Measurements from ENCODE around the gene EPN3. TPM values are rescaled to one million over a fixed set of nuclear protein-coding genes. Genes with fewer than 3 reads are reported as not detected.

The EPN3 gene
- total RNA-seq (2014; rRNA removed; shearing (Covaris generic)), result not detected in 2 replicates
- 0.72 TPM in 1 of 2 replicates, not detected in the other for polyA plus RNA-seq (2015; cell fraction: cytosol; rRNA removed)
- 0.26 TPM in 1 of 2 replicates, not detected in the other for polyA plus RNA-seq (2015; cell fraction: nucleus; rRNA removed)

DNA sequence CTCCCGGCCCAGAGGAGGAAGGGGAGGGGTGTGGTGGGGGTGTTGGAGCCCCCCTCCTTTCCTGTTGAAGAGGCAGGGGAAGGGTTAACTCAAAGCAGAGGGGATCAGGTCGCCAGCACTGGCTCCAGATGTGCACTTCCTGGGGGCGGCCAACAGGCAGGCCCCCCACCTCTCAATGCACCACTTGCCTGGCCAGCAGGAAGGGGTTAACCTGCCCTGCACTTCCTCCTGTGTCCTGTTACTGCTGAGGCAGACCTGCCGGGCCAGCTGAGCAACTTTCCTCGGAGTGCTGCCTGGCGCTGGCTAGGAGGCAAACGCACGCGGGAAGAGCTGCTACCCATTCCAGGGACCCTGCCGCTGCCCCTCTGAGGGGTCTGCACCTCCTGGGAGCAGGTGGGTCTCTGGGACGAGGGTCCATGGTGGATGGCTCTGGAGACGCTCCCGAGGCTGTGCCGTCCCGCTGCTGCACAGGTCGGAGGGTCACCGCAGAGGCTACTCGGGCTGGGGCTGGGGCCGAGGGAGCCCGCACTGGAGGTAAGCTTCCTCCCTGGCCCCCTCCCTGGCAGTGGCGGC, at the start of gene EPN3:
EPN3 (plus strand) TSS at position 284 of the 573 bp plus-strand sequence. CDS start 3,822 bp downstream, outside the sequence.
- no peak for DNase-seq (ENCODE audit: low read depth)

DNA sequence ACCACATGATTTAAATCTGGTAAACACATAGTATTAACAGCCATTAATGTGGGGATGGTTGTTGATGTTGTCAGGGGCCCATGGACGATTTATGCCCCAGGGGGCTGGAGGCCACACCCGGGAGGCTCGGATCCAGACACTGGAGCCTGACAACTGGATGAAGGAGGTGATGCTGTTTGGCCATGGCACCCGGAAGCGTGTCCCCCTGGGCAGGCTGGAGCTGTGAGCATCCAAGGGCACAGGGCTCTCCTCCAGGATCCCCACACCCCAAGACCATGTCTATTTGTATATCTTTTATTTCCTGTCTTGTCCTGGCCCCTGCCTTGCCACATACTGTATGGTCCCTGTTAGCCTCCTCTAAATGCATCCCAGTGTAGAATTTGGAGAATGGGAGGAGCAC, 49.3 kb upstream of the EPN3 start:
- no peak for DNase-seq (ENCODE audit: low read depth)

DNA sequence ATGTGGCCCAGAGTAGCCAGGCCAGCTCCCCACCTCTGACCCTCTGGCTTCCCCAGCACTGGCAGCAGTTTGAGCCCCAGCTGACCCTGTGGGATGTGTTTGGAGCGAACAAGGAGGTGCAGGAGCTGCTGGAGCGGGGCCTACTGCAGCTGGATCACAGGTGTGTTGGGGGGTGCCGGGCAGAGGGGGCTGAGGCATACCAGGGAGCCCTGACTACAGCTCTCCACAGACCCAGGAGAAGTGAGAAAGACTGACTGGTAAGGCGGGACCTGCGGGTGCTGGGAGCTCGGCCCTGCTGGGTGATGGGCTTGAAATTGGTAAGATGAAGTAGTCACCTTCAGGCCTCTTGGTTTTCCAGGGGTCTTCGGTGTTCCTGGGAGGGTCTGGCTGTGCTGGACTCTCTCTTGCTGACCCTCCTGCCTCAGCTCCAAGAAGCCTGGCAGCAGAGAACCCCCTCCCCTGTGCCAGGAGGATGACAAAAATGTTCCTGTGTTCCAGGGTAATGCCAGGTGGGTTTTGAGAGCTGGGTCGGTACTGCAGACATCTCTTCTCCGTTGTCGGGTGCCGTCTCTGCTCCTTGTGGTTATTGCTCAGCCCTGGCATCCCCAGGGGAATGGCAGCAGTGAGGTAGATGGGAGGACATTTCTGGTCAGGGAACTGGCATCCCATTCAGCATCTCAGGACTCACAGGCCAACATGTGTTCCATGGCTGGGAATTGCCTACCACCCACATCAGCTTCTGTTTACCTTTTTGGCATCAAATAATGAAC, 48.0 kb upstream of the EPN3 start:
- no peak for DNase-seq (ENCODE audit: low read depth)

DNA sequence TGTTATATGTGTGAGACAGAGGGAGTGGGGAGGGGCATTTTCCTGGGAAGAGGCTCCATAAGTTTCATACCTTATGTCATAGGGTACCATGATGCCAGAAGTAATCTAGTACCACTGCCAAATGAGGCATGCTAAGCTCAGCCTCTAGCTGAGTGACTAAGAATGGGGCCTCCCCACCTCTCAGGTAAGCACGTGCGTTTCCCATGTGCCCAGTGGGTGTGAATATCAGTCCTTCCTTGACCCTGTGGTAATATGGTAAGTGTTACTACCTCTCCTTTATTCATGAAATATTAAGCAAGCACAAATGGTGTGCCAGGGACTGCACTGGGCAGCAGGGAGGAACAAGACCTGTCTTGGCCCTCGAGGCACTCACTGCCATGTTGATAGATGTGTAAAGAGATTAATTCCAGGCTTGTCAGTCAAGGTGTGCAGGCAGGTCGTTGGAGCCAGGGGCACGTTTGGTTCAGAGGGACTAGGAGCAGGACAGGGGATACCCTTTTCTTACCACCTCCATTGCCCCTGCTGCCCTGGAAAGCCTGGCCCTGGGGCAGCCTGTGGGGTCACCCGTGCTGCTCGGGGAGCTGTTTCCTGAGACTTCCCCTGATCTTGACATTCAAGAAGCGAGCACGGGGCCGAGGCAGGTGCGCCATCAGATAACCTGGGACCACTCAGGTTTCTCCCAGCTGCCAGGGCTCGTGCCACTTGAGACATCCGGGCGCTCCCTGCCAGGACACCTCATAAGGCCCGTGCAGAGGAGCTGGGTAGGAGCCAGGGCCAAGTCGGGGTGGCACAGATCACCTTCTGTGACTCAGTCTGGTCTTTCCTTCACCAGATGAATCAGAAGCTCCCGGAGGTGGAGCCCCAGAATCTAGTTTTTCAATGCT, 45.1 kb upstream of the EPN3 start:
- DNase-seq (ENCODE audit: low read depth), result peak; percentile 79

DNA sequence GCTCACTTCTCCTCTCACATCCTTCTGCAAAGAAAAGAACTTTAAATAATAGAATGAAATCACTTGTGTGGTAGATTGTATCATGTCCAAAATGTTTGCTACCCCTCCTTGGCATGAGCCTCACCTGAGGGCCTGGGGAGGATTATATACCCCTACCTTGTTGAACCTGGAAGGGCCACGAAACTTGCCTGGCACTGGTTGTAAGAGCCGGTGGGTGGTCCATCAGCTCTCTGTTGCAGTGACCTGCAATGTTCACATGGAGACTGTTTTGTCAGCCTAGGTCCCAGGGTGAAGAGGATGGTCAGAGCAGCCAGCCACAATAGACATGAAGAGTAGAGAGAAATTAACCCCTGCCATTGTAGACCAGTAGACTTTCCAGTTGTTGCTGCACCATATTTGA, 43.7 kb upstream of the EPN3 start:
- DNase-seq (ENCODE audit: low read depth), result no peak

DNA sequence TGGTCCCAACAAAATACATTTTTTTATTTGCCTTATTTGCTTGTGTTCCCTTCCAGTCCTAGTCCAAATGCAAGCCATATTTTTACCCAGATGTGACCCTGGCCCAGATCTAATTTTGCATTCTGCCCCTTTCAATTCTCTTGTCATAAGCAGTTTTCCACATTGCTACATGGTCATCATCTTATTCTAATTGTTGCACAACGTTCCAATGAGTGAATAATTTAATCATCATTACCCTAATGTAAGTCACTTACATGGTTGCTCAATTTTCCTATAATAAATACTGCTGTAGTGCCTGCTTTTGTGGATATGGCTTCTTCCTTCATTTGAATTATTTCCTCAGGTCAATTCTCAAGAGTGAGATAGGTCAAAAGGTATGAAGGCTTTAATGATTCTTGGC, 41.0 kb upstream of the EPN3 start:
- no peak for DNase-seq (ENCODE audit: low read depth)

DNA sequence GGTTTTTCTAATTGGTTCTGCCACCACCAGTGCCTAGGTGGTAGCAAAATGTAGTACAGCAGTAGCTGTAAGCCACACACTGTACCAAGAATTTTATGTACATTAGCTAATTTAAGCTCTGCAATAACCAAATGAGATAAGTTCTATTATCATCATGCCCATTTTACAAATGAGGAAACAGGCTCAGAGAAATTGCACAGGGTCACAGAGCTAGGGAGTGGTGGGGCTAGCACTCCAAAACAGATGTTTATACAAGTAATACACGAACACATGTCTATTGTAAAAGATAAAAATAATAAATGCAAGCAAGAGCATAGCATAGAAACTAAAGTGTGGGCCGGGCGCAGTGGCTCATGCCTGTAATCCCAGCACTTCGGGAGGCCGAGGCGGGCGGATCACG, 40.3 kb upstream of the EPN3 start:
- no peak for DNase-seq (ENCODE audit: low read depth)

DNA sequence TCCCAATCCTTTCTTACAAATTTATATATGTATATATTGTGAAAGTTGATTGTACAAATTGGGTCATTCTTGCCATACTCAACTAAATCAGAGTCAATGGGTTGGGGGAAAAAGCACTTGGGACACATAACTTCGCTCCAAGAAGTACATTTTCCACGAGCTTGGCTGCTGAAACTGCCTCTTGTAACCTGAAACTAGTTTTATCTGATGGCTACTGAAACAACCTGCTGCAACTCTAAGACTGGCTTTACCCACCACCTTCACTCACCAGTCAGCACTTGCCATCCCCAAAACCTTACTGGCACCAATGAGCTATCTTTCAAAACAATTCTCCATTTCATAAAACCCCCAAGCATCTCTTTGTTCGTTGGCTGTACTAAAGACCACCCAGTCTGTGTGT, 38.8 kb upstream of the EPN3 start:
- no peak for DNase-seq (ENCODE audit: low read depth)

DNA sequence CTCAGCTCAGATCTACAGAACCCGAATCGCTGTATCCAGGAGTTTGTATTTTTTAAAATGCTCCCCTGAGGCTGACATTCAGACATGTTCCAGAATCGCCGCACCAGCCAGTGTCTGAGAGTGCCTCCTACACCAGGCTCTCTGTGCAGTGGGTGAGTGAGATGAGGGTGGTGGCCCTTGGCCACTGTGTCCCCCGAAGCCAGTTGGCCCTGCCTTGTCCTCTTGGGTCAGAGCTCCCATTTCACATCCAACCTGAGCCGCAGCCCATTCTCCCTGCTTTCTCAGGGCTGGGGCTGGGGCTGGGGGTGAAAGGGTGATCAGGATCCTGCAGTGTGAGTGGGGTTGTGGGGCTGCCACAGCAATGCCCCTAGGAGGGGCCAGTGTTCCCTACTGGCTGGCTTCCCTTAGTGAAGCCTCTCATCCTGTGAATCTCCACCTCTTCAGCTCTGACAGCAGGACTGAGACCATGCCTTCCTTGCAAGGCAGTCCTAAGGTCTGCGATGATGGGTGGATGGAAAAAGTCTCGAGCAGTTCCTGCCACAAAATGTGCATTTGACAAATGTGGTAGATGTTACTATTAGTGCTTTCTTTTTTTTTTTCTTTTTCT, 37.2 kb upstream of the EPN3 start:
- no peak for DNase-seq (ENCODE audit: low read depth)

DNA sequence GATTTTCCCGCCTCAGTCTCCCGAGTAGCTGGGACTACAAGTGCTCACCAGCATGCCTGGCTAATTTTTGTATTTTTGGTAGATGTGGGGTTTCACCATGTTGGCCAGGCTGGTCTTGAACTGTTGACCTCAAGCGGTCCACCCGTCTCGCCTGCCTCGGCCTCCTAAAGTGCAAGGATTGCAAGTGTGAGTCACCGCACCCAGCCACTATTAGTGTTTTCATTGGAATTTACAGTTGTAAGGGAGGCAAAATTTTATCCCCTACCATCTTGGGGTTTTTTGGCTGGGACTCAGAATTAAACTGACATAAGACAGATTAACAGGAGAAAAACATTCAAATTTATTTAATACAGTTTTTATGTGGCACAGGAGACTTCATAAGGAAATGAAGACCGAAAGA, 36.6 kb upstream of the EPN3 start:
- peak; percentile 46 for DNase-seq (ENCODE audit: low read depth)

DNA sequence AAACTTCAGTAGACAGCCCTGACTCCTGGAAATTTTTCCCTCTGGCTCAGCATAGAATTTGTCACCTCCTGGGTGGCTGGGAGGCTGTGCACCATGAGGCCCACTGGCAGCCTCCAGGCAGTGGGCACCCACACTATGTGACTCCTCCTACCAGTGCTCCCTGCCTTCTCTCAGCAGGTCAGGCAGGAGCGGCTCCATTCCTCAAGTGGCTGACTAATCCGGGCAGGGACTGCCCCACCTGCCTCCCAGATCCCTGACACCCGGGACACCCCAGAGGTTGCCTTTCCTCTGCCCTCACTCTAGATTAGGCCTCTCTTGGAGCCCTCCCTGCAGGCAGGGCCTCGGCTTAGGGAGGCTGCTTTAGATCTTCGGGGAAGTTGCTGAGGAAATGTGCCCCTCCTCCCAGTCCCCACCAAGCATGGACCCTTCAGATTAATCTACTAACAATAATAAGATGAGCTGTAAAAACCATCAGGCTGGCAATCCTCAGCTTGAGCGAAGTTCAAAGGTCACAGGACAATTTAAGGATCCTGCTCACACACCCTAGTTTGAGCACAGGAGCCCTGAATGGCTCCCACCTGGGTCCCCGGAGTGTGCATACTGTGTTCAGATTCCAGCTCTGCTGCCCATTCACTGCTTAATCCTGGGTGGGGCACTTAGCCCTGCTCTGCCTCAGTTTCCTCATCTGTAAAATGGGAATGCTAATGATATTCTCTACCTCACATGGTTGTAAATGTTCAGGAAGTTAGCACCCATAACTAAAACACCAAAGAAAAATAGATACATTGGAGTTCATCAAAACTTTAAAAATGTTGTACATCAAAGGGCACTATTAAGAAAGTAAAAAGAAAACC, 34.3 kb upstream of the EPN3 start:
- no peak for DNase-seq (ENCODE audit: low read depth)

DNA sequence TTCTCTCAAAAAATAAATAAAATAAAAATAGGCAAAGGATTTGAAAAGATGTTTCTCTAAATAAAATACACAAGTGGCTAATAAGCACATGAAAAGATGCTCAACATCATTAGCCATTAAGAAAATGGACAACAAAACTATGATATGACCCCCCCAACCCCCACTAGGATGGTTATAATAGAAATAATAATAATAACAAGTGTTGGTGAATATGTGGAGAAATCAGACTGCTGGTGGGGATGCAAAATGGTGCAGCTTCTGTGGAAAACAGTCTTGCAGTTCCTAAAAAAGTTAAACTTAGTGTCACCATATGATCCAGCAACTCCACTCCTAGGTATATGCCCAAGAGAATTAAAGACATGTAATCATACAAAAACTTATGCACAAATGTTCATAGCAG, 33.3 kb upstream of the EPN3 start:
- DNase-seq (ENCODE audit: low read depth), result no peak

DNA sequence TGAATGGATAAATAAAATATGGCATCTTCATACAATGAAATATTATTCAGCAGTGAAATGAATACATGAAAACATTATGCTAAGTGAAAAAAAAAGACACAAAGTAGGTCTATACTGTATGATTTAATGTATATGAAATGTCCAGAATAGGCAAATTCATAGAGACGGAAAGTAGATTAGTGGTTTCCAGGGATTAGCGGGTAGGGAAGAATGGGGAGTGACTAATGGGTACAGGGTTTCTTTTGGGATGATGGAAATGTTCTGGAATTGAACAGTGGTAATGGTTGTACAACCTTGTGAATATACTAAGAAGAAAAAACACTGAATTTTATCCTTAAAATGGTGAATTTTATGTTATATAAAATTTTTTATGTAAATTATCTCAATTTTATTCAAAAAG, 32.8 kb upstream of the EPN3 start:
- DNase-seq (ENCODE audit: low read depth), result no peak

DNA sequence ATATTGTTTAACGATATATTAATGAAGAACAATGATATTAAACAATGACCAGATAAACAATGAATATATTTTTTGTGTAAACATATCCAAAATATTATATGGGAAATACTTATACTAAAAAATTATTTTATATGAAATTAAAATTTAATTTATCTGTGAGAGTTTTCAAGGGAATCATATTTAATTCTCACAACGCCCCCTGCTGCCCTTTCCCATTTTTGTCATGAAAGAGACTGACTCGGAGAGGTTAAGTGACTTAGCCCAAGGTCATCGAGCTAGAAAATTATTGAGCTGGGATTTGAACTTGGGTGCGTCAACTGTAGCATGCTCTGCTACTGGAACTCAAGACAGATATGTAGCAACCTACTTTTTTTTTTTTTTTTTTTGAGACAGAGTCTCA, 31.5 kb upstream of the EPN3 start:
- DNase-seq (ENCODE audit: low read depth), result no peak

DNA sequence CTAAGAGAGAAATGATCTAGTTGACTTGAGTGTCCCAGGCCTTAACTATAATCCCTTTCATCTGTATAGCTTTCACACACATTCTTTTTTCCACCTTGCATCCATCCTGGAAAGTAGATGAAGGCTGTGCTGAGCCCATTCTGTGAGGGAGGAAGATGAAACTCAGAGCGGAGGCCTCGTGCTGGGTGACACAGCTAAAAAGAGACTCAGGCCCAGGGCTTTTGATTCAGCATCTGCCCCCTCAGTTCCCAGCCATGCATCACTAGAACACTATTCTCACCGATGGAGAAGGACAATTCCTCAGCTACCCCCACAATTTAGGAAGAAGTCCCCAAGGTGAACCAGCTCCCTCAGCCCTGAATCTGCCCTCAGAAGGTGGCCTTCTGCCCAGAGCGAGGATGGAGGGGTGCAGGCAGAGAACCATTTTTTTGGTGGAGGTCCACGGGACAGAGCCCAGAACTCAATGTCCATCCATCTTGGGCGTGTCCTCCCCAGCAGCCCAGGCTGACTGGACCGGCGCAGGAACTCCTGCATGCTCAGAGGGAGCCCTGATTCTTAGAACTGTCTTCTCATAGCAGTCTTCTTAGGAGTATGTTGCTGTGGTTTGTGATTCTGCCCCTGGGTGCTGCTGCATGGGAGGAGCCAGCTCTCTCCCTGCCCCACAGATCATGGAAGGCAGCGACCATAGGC, 30.1 kb upstream of the EPN3 start:
- DNase-seq (ENCODE audit: low read depth), result no peak

DNA sequence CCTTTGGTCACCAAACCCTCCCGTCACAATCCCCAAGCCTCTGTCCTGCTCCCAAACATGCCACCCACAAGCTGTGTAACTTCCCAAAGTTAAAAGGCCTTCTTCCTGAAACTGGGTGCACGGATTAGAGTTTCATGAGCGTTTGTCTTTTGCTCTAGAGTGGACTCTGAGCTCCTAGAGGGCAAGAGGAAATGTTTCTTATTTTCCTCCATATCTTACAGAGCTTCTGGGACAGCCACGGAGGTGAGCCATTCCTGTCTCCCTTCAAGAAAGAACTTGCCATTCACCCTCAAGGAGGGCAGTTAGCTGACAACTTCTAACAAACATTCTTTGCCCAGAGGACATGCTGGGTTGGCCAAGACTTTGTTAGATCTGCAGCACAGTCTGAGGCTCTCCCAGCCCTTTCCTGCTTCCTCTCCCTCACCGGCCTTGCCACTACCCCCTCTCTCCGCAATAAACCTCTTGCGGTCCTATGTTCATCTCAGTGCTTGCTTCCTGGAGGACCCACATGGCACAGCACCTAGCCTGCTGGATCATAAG, 26.9 kb upstream of the EPN3 start:
- DNase-seq (ENCODE audit: low read depth), result no peak

DNA sequence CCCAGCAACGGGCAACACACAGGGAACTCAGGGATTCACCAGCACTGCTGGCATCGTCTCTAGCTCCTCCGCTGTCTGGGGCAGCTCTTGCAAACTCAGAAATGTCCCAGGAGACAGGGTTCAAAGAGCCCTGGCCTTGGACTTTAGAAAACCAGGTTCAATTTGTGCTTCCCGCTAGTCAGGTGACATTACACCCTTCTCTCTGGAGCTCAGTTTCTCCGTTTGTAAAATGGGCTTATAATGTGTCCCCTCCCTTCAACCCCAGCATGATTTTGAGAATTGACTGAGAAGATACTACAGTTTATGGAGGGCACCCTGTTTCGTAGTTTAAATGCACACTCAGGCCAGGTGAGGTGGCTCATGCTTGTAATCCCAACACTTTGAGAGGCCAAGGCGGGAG, 26.2 kb upstream of the EPN3 start:
- no peak for DNase-seq (ENCODE audit: low read depth)

DNA sequence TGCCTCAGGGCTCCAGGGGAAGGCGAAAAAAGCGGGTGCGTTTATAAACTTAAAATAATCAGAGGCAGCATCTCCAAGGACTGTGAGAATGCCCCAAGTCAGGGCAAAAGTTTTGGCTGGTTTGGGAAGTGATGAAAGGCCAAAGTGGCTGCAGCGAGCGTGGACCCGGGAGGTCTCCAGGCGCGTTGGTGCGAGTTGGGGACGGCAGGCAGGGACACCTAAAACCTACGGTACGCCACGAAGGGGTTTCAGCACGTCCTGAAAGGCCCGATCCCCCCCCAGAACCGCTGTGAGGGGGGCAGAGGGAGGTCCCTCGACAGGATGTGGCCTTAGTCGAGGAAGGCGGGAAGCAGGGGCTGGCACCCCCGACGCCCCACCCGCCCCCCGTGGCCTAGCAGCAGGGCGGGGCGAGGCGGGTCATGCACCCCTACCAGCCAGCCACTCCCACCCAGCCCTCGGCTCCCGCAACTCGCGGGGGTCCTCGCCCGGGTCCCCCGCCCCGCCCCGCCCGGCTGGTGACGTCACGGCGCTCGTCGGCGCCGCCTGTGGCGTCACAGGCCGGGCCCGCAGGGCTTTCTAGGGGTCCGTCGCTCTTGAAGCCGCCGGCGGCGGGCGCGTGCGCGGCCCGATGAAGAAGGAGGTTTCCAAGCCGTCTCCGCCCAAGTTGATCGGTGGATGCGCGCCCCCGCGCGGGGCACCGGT, 24.5 kb upstream of the EPN3 start, which contains the start of gene MYCBPAP:
MYCBPAP (plus strand) TSS at position 569 of the 702 bp plus-strand sequence. CDS start 236 bp downstream, outside the sequence.
- no peak for DNase-seq (ENCODE audit: low read depth)
